Activated CD8-positive, alpha-beta memory T cell treated with anti-CD3 and anti-CD28 coated beads for 36 hours (primary cell): ENCODE results near the gene TMEM248. TPM values are rescaled to one million over a fixed set of nuclear protein-coding genes. Genes with fewer than 3 reads are reported as not detected.
"Not testable (repeated sequence)": the region's sequence is repeated elsewhere in the genome, so short reads cannot be mapped to it uniquely, and the experiment has no call there.

Source experiments
- CTCF ChIA-PET: fragments of 350-600 bp; sonication (Branson Sonifier 250); formaldehyde crosslinking; loops from one replicate; lab custom pipeline; 2021; ENCODE audit warnings: antibody characterized with exemption; lab: Charles Lee
- POLR2A ChIA-PET: fragments of 350-600 bp; sonication (Branson Sonifier 250); formaldehyde crosslinking; loops from one replicate; lab custom pipeline; 2021; ENCODE audit warnings: antibody characterized with exemption; lab: Charles Lee
- total RNA-seq, 2 experiments: library from RNA; stranded (reverse); gene quantifications; one replicate each; pipeline ENCODE4 v1.2.3, GENCODE V29; 2021

Gene TMEM248
- total RNA-seq, 2 experiments from 2014 or later: 83.2 to 85.2 TPM

- CTCF ChIA-PET: interaction anchor here (1.7 kb wide), 1 partner anchor 17 kb away, joined by 5 read pairs; no protein-coding TSS in a partner anchor
- POLR2A ChIA-PET: interaction anchor here (0.6 kb wide), 1 partner anchor 55 kb away, joined by 3 read pairs; no protein-coding TSS in a partner anchor
These were observed 15.7 kb upstream of the TMEM248 start for GRCh38 chr7:66905278-66905677.

GRCh38 chr7:66905689-66906088 lies 15.3 kb upstream of the TMEM248 start:
- CTCF ChIA-PET: interaction anchor here (0.6 to 1.7 kb wide), 2 partner anchors 17 to 166 kb away, joined by 3 to 5 read pairs; no protein-coding TSS in a partner anchor
- POLR2A ChIA-PET: no interaction called here

- CTCF ChIA-PET: no interaction called here
- POLR2A ChIA-PET: no interaction called here
These were observed 13.3 kb upstream of the TMEM248 start for GRCh38 chr7:66907731-66908130.

GRCh38 chr7:66908598-66908997 lies 12.4 kb upstream of the TMEM248 start:
- CTCF ChIA-PET, POLR2A ChIA-PET: not testable (repeated sequence)

- CTCF ChIA-PET: interaction anchor here (0.6 kb wide), 1 partner anchor 36 kb away, joined by 3 read pairs; no protein-coding TSS in a partner anchor
- POLR2A ChIA-PET: no interaction called here
These were observed 10.2 kb upstream of the TMEM248 start for GRCh38 chr7:66910789-66911188.

GRCh38 chr7:66911191-66911590 lies 9.8 kb upstream of the TMEM248 start:
- POLR2A ChIA-PET: not testable (repeated sequence)
- CTCF ChIA-PET: interaction anchor here (0.6 kb wide), 1 partner anchor 36 kb away, joined by 3 read pairs; no protein-coding TSS in a partner anchor

GRCh38 chr7:66912195-66912594 lies 8.8 kb upstream of the TMEM248 start:
- ChIA-PET CTCF (no interaction called here), POLR2A (no interaction called here)

- CTCF ChIA-PET: no interaction called here
- POLR2A ChIA-PET: no interaction called here
These were observed 7.6 kb upstream of the TMEM248 start for GRCh38 chr7:66913118-66914037.

- POLR2A ChIA-PET, CTCF ChIA-PET: not testable (repeated sequence)
These were observed 3.1 kb upstream of the TMEM248 start for GRCh38 chr7:66917904-66918303.

- CTCF ChIA-PET: no interaction called here
- POLR2A ChIA-PET: no interaction called here
These were observed 1.7 kb upstream of the TMEM248 start for GRCh38 chr7:66919304-66919703.

- ChIA-PET POLR2A (no interaction called here), CTCF (no interaction called here)
These were observed 1.3 kb upstream of the TMEM248 start for GRCh38 chr7:66919704-66920103.

- ChIA-PET CTCF (no interaction called here), POLR2A (interaction anchor here (0.5 to 1.8 kb wide), 7 partner anchors 10 to 716 kb away, joined by 3 to 13 read pairs (median 4); partner anchors contain the start of gene SBDS)
These were observed 769 bp upstream of the TMEM248 start for GRCh38 chr7:66920256-66920655.

GRCh38 chr7:66921396-66921917 lies 432 bp downstream of the TMEM248 start:
- ChIA-PET POLR2A (interaction anchor here (0.5 to 1.8 kb wide), 5 partner anchors 74 to 717 kb away, joined by 3 to 13 read pairs (median 4); partner anchors contain the start of gene SBDS), CTCF (interaction anchor here (1.3 kb wide), 1 partner anchor 16 kb away, joined by 5 read pairs; no protein-coding TSS in a partner anchor)

- ChIA-PET POLR2A (interaction anchor here (0.5 to 1.8 kb wide), 4 partner anchors 74 to 380 kb away, joined by 3 to 13 read pairs (median 4); partner anchors contain the start of gene SBDS), CTCF (interaction anchor here (1.3 kb wide), 1 partner anchor 17 kb away, joined by 5 read pairs; no protein-coding TSS in a partner anchor)
These were observed 977 bp downstream of the TMEM248 start for GRCh38 chr7:66921918-66922486.

- ChIA-PET POLR2A (no interaction called here), CTCF (no interaction called here)
These were observed 4.2 kb downstream of the TMEM248 start for GRCh38 chr7:66925255-66925654.

GRCh38 chr7:66927348-66927948 lies 6.4 kb downstream of the TMEM248 start:
- ChIA-PET CTCF (no interaction called here), POLR2A (no interaction called here)

GRCh38 chr7:66928388-66928787 lies 7.4 kb downstream of the TMEM248 start:
- CTCF ChIA-PET: interaction anchor here (0.7 kb wide), 1 partner anchor 14 kb away, joined by 3 read pairs; no protein-coding TSS in a partner anchor
- POLR2A ChIA-PET: no interaction called here

- POLR2A ChIA-PET: no interaction called here
- CTCF ChIA-PET: interaction anchor here (0.7 kb wide), 1 partner anchor 141 kb away, joined by 3 read pairs; no protein-coding TSS in a partner anchor
These were observed 8.1 kb downstream of the TMEM248 start for GRCh38 chr7:66929165-66929564.

- POLR2A ChIA-PET: interaction anchor here (0.5 kb wide), 1 partner anchor 16 kb away, joined by 4 read pairs; no protein-coding TSS in a partner anchor
- CTCF ChIA-PET: interaction anchor here (0.7 kb wide), 1 partner anchor 142 kb away, joined by 3 read pairs; no protein-coding TSS in a partner anchor
These were observed 8.9 kb downstream of the TMEM248 start for GRCh38 chr7:66929935-66930334.
